ENCODE data around the gene XPR1.

Gene XPR1

DNA sequence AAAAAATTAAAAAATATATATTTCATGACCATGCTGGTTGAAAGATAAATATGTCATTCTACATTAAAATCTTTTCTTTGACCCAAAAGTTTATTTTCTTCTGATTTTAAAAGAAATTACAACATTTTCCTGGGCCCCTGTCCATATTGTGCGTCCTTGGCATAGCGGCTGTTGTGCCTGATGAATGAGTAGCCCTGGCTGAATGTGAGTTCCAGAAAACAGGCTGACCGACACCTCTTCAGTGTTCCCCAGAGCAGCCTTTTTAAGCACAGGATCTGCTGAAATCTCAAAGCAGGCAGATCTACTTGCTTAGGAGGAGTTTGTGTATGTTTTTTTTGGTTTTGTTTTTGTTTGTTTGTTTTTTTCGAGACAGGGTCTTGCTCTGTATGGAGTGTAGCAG, 300.6 kb downstream of the XPR1 start:
- Mint-ChIP-seq H3K36me3 (no peaks in the 10 kb centered on the region), H3K27me3 (no peaks in the 10 kb centered on the region), H3K27ac (no peak overlapping the region), H3K9me3 (no peaks in the 10 kb centered on the region), H3K4me3 (no peak overlapping the region), H3K4me1 (peaks cover 4% of the 10 kb centered on the region)

- Mint-ChIP-seq H3K4me3 (no peak overlapping the region), H3K9me3 (no peaks in the 10 kb centered on the region), H3K36me3 (no peaks in the 10 kb centered on the region), H3K27ac (no peak overlapping the region), H3K27me3 (no peaks in the 10 kb centered on the region), H3K4me1 (peaks cover 4% of the 10 kb centered on the region)
These were observed 301.3 kb downstream of the XPR1 start for GRCh38 chr1:180933141-180933540.

DNA sequence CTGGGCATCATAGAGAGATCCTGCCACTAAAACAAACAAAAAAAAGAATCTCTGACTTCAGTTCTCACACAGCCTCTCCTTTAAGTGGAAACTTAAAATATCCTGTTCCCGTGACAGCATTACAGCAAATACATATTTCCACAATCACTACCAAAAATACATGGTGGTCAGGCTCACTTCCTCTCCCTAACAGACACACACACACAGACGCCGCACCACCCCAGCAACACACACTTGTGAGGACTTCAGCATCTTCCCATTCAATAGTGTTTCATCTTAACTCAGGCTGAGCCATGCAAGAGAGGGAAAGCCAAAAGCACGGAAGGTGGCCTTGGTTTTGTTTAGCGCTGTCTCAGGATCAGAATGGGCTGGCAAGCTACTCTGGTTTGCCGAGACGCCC, 302.7 kb downstream of the XPR1 start:
- no peak overlapping the region for H3K4me3 Mint-ChIP-seq
- H3K4me1 Mint-ChIP-seq = peaks cover 4% of the 10 kb centered on the region
- no peaks in the 10 kb centered on the region for H3K27me3 Mint-ChIP-seq
- H3K36me3 Mint-ChIP-seq = no peaks in the 10 kb centered on the region
- no peak overlapping the region for H3K27ac Mint-ChIP-seq
- H3K9me3 Mint-ChIP-seq = no peaks in the 10 kb centered on the region

DNA sequence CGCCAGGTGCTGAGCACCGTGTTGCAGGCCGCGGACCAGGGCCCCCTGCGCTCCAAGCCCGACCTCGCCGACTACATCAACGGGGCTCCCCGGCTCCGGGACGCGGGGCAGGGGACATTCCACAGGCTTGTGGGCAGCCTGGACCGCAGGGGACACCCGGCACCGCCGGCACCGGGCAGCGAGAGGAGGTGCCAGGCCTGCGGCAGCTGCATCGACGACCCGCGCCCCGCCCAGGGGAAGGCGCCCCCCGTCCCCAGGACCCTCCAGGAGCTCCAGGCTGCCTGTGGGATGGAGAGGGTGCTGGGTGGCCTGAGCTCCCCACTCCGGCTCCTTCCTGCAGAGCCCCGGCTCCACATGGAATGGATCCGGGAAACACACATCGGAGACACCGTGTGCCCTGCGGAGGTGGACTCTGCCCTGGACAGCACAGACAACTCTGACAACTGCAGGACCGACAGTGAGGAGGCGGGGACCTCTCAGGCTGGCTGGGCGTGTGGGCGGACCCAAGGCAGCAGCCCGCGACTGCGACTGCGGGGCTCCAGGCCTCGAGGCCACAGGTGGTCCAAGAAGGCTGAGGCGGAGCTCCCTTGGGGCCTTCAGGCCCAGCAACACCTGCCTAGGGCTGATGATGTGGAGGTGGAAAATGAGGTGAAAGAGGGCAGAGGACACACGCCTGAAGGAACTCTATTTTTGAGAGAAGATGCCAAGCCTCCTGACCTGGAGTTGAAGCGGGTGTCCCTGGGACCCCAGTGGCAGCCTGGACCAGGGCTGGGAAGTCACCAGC, 303.7 kb downstream of the XPR1 start:
- peaks cover 4% of the 10 kb centered on the region for H3K4me1 Mint-ChIP-seq
- H3K4me3 Mint-ChIP-seq = no peak overlapping the region
- no peaks in the 10 kb centered on the region for H3K27me3 Mint-ChIP-seq
- no peak overlapping the region for H3K27ac Mint-ChIP-seq
- no peaks in the 10 kb centered on the region for H3K9me3 Mint-ChIP-seq
- no peaks in the 10 kb centered on the region for H3K36me3 Mint-ChIP-seq

DNA sequence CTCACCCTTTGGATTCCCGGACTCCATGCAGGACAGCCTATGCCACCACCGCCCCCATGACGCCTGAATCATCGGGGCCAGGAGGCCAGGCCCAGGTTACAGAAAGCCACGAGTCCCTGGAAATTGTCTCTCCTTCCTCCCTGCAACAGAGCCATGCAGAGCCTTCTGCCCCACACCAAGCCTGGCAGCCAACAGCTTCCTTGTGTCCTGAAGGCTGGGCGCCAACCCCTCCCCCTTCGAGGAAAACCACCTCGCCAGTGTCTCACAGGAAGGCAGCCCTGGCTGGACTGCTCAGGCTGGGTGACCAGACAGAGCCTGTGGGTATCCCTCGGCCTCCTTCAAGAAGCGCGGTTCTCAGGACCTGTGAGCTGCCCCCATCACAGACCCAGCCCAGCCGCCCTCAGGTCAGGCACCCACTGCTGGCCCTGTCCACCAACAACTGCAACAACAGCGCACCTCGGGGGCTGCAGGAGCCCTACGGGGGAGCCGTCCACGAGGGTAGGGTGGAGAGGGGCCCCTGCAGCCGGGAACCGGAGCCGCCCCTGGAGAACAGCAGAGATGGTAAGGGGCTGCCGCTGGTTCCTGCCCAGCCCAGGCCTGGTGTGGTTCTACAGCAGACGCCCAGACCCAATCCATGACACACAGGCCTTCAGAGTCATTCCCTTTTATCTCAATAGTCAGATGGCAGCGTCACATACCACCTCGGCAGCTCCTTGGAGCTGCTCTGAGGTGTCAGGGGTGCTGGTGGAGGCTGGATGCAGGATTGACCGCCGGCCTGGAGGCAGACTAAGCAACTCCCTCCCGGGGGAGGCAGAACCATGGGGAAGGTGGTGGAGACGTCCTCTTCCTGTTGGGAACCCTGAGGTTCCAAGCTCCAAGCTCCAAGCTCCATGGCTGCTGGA, 304.5 kb downstream of the XPR1 start:
- H3K9me3 Mint-ChIP-seq = no peaks in the 10 kb centered on the region
- H3K36me3 Mint-ChIP-seq = no peaks in the 10 kb centered on the region
- H3K27me3 Mint-ChIP-seq = no peaks in the 10 kb centered on the region
- H3K4me1 Mint-ChIP-seq = peaks cover 4% of the 10 kb centered on the region
- no peak overlapping the region for H3K4me3 Mint-ChIP-seq
- no peak overlapping the region for H3K27ac Mint-ChIP-seq

GRCh38 chr1:180937012-180937372, 305.2 kb downstream of the XPR1 start:
- no peaks in the 10 kb centered on the region for H3K27me3 Mint-ChIP-seq
- H3K27ac Mint-ChIP-seq = no peak overlapping the region
- no peaks in the 10 kb centered on the region for H3K36me3 Mint-ChIP-seq
- H3K9me3 Mint-ChIP-seq = no peaks in the 10 kb centered on the region
- H3K4me3 Mint-ChIP-seq = no peak overlapping the region
- peaks cover 4% of the 10 kb centered on the region for H3K4me1 Mint-ChIP-seq

- H3K4me1 Mint-ChIP-seq = peaks cover 4% of the 10 kb centered on the region
- no peak overlapping the region for H3K27ac Mint-ChIP-seq
- H3K36me3 Mint-ChIP-seq = no peaks in the 10 kb centered on the region
- no peaks in the 10 kb centered on the region for H3K27me3 Mint-ChIP-seq
- H3K9me3 Mint-ChIP-seq = no peaks in the 10 kb centered on the region
- H3K4me3 Mint-ChIP-seq = no peak overlapping the region
These were observed 305.9 kb downstream of the XPR1 start for GRCh38 chr1:180937624-180938225.

- H3K4me3 Mint-ChIP-seq = no peak overlapping the region
- no peak overlapping the region for H3K27ac Mint-ChIP-seq
- no peaks in the 10 kb centered on the region for H3K9me3 Mint-ChIP-seq
- peaks cover 1% of the 10 kb centered on the region for H3K36me3 Mint-ChIP-seq
- no peaks in the 10 kb centered on the region for H3K27me3 Mint-ChIP-seq
- H3K4me1 Mint-ChIP-seq = peaks cover 4% of the 10 kb centered on the region
These were observed 307.4 kb downstream of the XPR1 start for GRCh38 chr1:180939073-180939710.

GRCh38 chr1:180939711-180940103, 307.9 kb downstream of the XPR1 start:
- H3K36me3 Mint-ChIP-seq = peaks cover 1% of the 10 kb centered on the region
- no peak overlapping the region for H3K4me3 Mint-ChIP-seq
- no peaks in the 10 kb centered on the region for H3K9me3 Mint-ChIP-seq
- peaks cover under 1% of the 10 kb centered on the region for H3K4me1 Mint-ChIP-seq
- no peak overlapping the region for H3K27ac Mint-ChIP-seq
- no peaks in the 10 kb centered on the region for H3K27me3 Mint-ChIP-seq

All from activated naive CD4-positive, alpha-beta T cell treated with anti-CD3 and anti-CD28 coated beads, Interleukin-2, amount 50 U/mL, for 24 hours (primary cell).